Measurements from ENCODE around the gene DEK. TPM values are rescaled to one million over a fixed set of nuclear protein-coding genes. Genes with fewer than 3 reads are reported as not detected.
"Not testable (repeated sequence)": the region's sequence is repeated elsewhere in the genome, so short reads cannot be mapped to it uniquely, and the experiment has no call there.

The DEK gene
- total RNA-seq, 1 experiment from 2014 or later = 108 TPM

DNA sequence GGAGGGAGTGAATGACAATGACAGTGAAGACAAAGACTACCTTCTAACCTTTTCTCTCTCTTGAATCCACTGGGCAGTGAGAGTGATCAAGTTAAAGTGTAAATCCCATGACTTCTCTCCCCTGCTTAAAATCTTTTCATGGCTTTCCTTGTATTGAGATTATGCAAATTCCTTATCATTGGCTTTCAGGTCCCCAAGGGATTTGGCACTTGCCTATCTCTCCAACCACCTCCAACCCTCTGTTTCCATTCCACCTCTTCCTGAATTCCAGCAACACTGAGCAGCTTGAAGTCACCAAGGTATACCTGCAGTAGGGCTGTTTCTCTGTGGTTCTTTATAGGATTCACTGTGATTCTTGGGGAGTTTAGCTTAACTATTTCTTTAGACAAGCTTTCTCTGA, 48.0 kb upstream of the DEK start:
- no TSS peak for BruUV-seq (replicated peaks)
- TF ChIP-seq, protein P1, sequence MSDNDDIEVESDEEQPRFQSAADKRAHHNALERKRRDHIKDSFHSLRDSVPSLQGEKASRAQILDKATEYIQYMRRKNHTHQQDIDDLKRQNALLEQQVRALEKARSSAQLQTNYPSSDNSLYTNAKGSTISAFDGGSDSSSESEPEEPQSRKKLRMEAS (IDR thresholded peaks at IDR 0.05) = no peak
- TF ChIP-seq FOSL1 (IDR thresholded peaks at IDR 0.05; ENCODE audit: low read depth) = no peak
- no peak for ATAC-seq
- no peaks in the 10 kb centered on the region for H3K9me2 ChIP-seq (ENCODE audit: insufficient read depth)
- POLR2A ChIA-PET = no interaction called here
- H3K79me2 ChIP-seq (ENCODE audit: insufficient read depth, low read length) = no peaks in the 10 kb centered on the region
- no peaks in the 10 kb centered on the region for H3K9me3 ChIP-seq (ENCODE audit: control insufficient read depth in 1 of 2, insufficient read depth in 1 of 2, low read depth in 1 of 2, low read length in 2 of 2)
- no peak overlapping the region for H3K4me3 ChIP-seq (replicated peaks in 1 of 2; ENCODE audit: low read depth in 1 of 2, low read length in 2 of 2)
- H3K27me3 ChIP-seq (ENCODE audit: insufficient read depth, low read length) = no peaks in the 10 kb centered on the region
- H3K27ac ChIP-seq (ENCODE audit: low read depth, low read length) = no peak overlapping the region
- CTCF ChIA-PET = no interaction called here
- H3K4me1 ChIP-seq (ENCODE audit: control insufficient read depth in 1 of 2, insufficient read depth in 2 of 2, low read length in 2 of 2) = no peaks in the 10 kb centered on the region
- no peak overlapping the region for H2AFZ ChIP-seq (ENCODE audit: low read depth, low read length, poor library complexity, severe bottlenecking)
- H4K20me1 ChIP-seq (ENCODE audit: insufficient read depth) = no peaks in the 10 kb centered on the region
- DNase-seq (ENCODE audit: low read depth, low spot score) = no peak
- H3K9ac ChIP-seq (ENCODE audit: low read length) = no peak overlapping the region
- intact Hi-C loops (cut with micrococcal nuclease) = no loop called here
- no peak overlapping the region for H3K4me2 ChIP-seq (ENCODE audit: low read length)
- no peaks in the 10 kb centered on the region for H3K36me3 ChIP-seq (ENCODE audit: control insufficient read depth in 1 of 2, insufficient read depth in 2 of 2, low read length in 2 of 2)
- RAD21 ChIA-PET (ENCODE audit: low non-redundant PET in 1 of 2, low total read pairs in 2 of 2, uncharacterized antibody in 2 of 2, unreplicated experiment in 2 of 2) = no interaction called here

GRCh38 chr6:18310010-18310409, 45.7 kb upstream of the DEK start:
- DNase-seq (ENCODE audit: low read depth, low spot score); H3K9ac ChIP-seq (ENCODE audit: low read length); H3K4me2 ChIP-seq (ENCODE audit: low read length); BruUV-seq (replicated peaks); POLR2A ChIA-PET; H4K20me1 ChIP-seq (ENCODE audit: insufficient read depth); H3K27ac ChIP-seq (ENCODE audit: low read depth, low read length); intact Hi-C loops (cut with micrococcal nuclease); H3K4me1 ChIP-seq (ENCODE audit: control insufficient read depth in 1 of 2, insufficient read depth in 2 of 2, low read length in 2 of 2); H3K79me2 ChIP-seq (ENCODE audit: insufficient read depth, low read length); H2AFZ ChIP-seq (ENCODE audit: low read depth, low read length, poor library complexity, severe bottlenecking); H3K36me3 ChIP-seq (ENCODE audit: control insufficient read depth in 1 of 2, insufficient read depth in 2 of 2, low read length in 2 of 2); H3K9me3 ChIP-seq (ENCODE audit: control insufficient read depth in 1 of 2, insufficient read depth in 1 of 2, low read depth in 1 of 2, low read length in 2 of 2); H3K4me3 ChIP-seq (replicated peaks in 1 of 2; ENCODE audit: low read depth in 1 of 2, low read length in 2 of 2); CTCF ChIA-PET; ATAC-seq; H3K27me3 ChIP-seq (ENCODE audit: insufficient read depth, low read length); H3K9me2 ChIP-seq (ENCODE audit: insufficient read depth); RAD21 ChIA-PET (ENCODE audit: low non-redundant PET in 1 of 2, low total read pairs in 2 of 2, uncharacterized antibody in 2 of 2, unreplicated experiment in 2 of 2): not testable (repeated sequence)

DNA sequence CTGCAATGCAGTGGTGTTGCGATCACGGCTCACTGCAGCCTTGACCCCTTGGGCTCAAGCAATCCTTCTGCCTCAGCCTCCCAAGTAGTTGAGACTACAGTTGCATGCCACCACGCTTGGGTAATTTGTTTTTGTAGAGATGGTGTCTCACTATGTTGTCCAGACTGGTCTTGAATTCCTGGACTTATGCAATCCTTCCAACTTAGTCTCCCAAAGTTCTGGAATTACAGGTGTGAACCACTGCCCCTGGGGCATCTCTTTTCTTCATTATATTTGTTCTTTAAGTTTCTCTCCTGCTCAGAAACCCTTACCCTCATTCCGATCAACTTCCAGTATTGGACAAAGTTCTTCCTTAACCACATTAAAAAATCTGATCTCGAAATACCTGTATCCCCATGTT, 44.7 kb upstream of the DEK start:
- Histone ChIP-seq H3K79me2 (ENCODE audit: insufficient read depth, low read length) (no peaks in the 10 kb centered on the region), H3K4me2 (ENCODE audit: low read length) (no peak overlapping the region), H3K9me3 (ENCODE audit: control insufficient read depth in 1 of 2, insufficient read depth in 1 of 2, low read depth in 1 of 2, low read length in 2 of 2) (no peaks in the 10 kb centered on the region), H3K4me3 (replicated peaks in 1 of 2; ENCODE audit: low read depth in 1 of 2, low read length in 2 of 2) (no peak overlapping the region), H3K27me3 (ENCODE audit: insufficient read depth, low read length) (no peaks in the 10 kb centered on the region), H3K4me1 (ENCODE audit: control insufficient read depth in 1 of 2, insufficient read depth in 2 of 2, low read length in 2 of 2) (no peaks in the 10 kb centered on the region), H3K36me3 (ENCODE audit: control insufficient read depth in 1 of 2, insufficient read depth in 2 of 2, low read length in 2 of 2) (no peaks in the 10 kb centered on the region), H3K9me2 (ENCODE audit: insufficient read depth) (no peaks in the 10 kb centered on the region), H4K20me1 (ENCODE audit: insufficient read depth) (no peaks in the 10 kb centered on the region), H3K9ac (ENCODE audit: low read length) (no peak overlapping the region), H3K27ac (ENCODE audit: low read depth, low read length) (no peak overlapping the region), H2AFZ (ENCODE audit: low read depth, low read length, poor library complexity, severe bottlenecking) (no peak overlapping the region)
- RAD21 ChIA-PET (ENCODE audit: low non-redundant PET in 1 of 2, low total read pairs in 2 of 2, uncharacterized antibody in 2 of 2, unreplicated experiment in 2 of 2) = no interaction called here
- no TSS peak for BruUV-seq (replicated peaks)
- ATAC-seq (no peak), DNase-seq (ENCODE audit: low read depth, low spot score) (no peak)
- CTCF ChIA-PET = no interaction called here
- intact Hi-C loops (cut with micrococcal nuclease) = loop anchor here (10.0 kb wide), 1 partner anchor 484 kb away; no protein-coding TSS in a partner anchor
- POLR2A ChIA-PET = no interaction called here
- TF ChIP-seq ELF1 (IDR thresholded peaks at IDR 0.05; ENCODE audit: borderline replicate concordance, low read depth) (no peak), FOSL1 (IDR thresholded peaks at IDR 0.05; ENCODE audit: low read depth) (no peak), POLR2AphosphoS5 (IDR thresholded peaks at IDR 0.05; ENCODE audit: low read depth, low read length) (no peak), RAD21 (IDR thresholded peaks at IDR 0.05; ENCODE audit: low read depth) (no peak), YY1 (IDR thresholded peaks at IDR 0.05; ENCODE audit: extremely low read depth, insufficient replicate concordance, low read depth, low read length) (no peak)
- TF ChIP-seq, protein P2, sequence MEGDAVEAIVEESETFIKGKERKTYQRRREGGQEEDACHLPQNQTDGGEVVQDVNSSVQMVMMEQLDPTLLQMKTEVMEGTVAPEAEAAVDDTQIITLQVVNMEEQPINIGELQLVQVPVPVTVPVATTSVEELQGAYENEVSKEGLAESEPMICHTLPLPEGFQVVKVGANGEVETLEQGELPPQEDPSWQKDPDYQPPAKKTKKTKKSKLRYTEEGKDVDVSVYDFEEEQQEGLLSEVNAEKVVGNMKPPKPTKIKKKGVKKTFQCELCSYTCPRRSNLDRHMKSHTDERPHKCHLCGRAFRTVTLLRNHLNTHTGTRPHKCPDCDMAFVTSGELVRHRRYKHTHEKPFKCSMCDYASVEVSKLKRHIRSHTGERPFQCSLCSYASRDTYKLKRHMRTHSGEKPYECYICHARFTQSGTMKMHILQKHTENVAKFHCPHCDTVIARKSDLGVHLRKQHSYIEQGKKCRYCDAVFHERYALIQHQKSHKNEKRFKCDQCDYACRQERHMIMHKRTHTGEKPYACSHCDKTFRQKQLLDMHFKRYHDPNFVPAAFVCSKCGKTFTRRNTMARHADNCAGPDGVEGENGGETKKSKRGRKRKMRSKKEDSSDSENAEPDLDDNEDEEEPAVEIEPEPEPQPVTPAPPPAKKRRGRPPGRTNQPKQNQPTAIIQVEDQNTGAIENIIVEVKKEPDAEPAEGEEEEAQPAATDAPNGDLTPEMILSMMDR (IDR thresholded peaks at IDR 0.05 in 2 of 3, conservative IDR thresholded peaks at IDR 0.05 in 1 of 3; ENCODE audit: borderline replicate concordance in 1 of 3, insufficient read depth in 1 of 3, low read depth in 2 of 3, low read length in 2 of 3) = no peak
- TF ChIP-seq, protein P3, sequence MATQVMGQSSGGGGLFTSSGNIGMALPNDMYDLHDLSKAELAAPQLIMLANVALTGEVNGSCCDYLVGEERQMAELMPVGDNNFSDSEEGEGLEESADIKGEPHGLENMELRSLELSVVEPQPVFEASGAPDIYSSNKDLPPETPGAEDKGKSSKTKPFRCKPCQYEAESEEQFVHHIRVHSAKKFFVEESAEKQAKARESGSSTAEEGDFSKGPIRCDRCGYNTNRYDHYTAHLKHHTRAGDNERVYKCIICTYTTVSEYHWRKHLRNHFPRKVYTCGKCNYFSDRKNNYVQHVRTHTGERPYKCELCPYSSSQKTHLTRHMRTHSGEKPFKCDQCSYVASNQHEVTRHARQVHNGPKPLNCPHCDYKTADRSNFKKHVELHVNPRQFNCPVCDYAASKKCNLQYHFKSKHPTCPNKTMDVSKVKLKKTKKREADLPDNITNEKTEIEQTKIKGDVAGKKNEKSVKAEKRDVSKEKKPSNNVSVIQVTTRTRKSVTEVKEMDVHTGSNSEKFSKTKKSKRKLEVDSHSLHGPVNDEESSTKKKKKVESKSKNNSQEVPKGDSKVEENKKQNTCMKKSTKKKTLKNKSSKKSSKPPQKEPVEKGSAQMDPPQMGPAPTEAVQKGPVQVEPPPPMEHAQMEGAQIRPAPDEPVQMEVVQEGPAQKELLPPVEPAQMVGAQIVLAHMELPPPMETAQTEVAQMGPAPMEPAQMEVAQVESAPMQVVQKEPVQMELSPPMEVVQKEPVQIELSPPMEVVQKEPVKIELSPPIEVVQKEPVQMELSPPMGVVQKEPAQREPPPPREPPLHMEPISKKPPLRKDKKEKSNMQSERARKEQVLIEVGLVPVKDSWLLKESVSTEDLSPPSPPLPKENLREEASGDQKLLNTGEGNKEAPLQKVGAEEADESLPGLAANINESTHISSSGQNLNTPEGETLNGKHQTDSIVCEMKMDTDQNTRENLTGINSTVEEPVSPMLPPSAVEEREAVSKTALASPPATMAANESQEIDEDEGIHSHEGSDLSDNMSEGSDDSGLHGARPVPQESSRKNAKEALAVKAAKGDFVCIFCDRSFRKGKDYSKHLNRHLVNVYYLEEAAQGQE (IDR thresholded peaks at IDR 0.05; ENCODE audit: low read depth) = no peak

All from HCT116 (cell line).